Fibroblast of skin of left quadriceps (primary cell): ENCODE measurements around the gene NUTF2.
"Not testable (repeated sequence)": the region's sequence is repeated elsewhere in the genome, so short reads cannot be mapped to it uniquely, and the experiment has no call there.

Experiments used
- DNase-seq, 2 experiments: peaks; one replicate each; pipeline ENCODE4 v3.0.0-alpha.2; 2013; ENCODE audit warnings: low read depth in 2 of 2

NUTF2 gene

DNA sequence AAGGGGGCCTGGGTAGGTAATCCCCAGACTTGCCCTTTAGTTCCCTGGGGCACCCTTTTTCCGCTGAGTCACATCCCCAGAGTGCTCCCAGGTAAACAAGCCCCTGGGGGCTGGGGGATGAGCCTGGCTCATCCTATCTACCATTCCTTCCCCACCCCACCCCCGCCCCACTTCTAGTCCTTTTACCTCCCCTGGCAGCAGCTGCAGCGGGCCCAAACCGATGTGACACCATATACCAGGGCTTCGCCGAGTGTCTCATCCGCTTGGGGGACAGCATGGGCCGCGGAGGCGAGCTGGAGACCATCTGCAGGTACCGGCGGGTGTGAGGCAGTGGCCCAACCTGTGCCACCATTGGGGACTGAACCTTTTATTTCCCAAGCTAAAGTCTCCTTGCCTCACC, 38.8 kb downstream of the NUTF2 start:
- no peak for DNase-seq

DNA sequence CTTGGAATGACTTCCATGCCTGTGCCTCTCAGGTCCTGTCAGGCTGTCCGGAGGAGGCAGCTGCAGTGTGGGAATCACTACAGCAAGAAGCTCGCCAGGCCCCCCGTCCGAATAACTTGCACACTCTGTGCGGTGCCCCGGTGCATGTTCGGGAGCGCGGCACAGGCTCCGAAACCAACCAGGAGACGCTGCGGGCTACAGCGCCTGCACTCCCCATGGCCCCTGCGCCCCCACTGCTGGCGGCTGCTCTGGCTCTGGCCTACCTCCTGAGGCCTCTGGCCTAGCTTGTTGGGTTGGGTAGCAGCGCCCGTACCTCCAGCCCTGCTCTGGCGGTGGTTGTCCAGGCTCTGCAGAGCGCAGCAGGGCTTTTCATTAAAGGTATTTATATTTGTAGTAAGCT, 39.2 kb downstream of the NUTF2 start:
- DNase-seq = no peak

DNA sequence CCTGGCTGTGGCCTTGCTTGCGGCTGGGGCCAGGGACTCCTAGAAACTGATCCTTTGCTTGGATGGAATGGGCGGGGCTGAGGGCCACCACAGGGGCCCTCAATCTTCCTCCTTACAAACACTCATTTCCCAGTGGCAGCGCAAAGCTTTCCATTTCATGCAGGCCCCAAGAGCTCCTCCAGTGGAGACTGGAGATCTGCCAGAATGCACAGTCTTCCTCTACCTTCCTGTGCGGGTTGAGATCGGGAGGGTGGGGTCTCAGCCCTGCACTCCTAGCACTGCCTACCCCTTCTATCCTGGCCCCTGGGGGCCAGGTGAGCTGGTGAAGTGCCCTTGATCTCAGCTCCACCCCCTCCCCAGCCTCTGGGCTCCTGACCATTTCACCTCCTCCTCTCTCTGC, 39.7 kb downstream of the NUTF2 start:
- DNase-seq = no peak

DNA sequence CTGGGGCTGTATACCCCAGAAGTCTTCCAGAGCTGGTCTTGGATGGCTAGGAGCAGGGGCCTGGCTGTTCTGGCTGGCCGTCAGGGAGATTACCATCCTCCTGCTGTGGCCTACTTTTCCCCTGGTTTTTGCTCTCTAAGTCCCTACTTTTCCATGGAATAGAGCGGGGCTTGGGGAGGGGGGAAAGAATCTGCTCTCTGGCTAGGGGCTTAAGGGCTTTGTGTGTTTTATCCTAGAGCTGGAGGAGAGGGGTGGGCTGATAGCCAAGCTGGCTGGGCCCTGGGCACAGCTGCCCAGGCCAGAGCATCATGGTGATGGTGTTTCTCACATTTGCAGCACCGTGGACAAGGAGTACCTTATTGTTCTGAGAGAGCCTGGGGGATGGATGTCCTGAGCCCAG, 41.6 kb downstream of the NUTF2 start:
- DNase-seq = no peak

DNA sequence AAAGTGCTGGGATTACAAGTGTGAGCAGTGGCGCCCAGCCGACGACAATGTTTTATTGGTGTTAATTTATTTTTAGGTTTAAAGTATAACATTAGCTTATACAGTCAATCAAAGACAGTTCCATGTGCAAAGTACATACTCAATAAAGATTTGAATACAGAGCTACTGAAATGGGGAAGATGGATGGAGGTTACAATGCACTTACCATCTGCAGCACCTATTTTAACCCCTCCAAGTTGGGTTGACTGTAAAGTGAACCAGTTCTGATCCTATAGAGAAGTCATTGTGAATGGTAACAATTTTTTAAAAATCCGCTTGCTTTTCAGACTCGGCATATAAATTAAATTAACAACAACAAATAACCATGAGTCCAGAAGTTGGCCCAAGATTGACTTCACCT, 45.6 kb downstream of the NUTF2 start:
- DNase-seq = no peak

DNA sequence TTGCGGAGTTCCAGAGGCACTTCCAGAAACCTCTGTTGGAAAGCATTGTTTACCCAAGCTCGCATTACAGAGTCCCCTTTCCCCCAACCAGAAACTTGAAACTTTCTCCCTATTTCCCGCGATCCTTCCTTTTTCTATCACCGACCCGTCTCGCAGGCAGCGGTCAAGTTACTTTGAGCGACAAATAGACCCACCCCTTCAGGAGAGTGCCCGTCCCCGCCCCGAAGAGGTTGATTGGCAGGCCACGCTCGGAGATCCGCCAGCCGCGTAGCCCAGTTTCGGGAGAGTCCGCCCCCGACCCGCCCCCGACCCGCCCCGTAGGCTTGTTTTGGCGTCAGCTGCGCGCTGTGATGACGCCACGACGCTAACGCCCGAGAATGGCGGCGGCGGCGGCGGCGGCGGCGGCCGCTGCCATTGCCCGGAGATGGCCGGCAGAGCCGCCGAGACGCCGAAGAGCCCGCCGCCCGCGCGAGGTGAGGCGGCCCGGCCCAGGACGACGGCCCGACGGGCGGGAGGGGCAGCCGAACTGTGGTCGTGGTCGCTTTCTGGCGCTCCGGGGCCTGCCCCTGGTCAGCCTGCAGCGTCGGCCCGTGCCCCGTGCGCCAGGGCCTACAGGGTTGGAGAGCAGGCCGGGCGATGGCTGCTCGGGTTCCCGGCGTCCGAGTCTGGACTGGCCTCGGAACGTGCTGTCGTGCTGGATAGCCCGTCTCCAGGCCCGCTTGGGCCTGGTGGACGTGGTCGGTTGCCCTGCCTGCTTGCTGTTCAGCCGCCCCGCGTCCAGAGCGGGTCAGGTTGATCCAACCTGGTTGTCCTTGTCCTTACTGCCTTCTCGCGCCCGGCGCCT, 46.4 kb downstream of the NUTF2 start, which contains the start of gene PSKH1:
PSKH1 (plus strand) TSS at position 356 of the 844 bp plus-strand sequence. CDS start 15,496 bp downstream, outside the sequence.
- DNase-seq = peak; percentile 87

DNA sequence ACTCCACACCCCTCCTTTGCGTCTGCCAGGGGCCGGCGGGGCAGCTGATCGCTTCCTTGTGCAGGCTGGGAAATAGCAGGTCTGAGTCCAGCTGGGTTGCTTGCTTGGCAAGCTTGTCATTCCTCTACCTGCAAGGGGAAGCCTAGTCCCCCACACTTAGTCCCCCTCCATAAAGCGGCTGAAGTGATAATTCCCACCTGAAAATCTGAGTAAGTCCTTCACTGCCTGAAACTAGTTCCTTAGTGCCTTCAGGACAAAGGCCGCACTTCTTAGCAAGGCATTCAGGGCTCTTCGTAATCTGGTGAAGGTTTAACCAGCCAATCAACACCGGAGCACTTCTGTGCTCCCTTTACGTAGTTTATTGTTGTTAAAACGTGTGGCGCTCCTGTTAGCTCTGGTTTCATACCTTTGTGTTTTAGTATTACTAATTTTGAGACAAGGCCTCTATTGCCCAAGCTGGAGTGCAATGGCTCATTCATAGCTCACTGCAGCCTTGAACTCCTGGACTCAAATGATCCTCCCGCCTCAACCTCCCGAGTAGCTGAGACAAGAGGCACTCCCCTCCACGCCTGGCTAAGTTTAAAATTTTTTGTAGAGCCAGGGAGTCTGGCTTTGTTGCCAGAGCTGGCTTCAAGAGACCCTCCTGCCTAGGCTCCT, 47.1 kb downstream of the NUTF2 start:
- no peak for DNase-seq

DNA sequence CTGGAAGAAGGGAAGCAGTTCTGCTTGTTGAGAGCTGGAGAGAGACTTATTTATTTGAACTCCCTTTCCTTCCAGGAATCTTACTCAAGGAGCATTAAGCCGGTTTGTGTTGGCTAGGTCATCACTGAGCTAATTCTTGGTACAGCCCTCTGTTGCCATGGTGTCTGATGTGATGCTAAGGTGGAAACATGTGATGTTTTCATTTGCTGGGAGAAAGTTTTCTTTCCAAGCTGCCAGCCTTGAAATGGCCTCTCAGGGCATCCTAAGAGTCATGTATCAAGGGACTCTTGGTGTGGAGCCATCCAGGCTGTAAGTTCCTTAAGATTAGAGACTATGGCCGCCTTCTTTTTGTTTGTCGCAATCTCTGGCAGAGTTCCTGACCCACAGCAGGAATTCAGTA, 50.5 kb downstream of the NUTF2 start:
- DNase-seq = no peak

DNA sequence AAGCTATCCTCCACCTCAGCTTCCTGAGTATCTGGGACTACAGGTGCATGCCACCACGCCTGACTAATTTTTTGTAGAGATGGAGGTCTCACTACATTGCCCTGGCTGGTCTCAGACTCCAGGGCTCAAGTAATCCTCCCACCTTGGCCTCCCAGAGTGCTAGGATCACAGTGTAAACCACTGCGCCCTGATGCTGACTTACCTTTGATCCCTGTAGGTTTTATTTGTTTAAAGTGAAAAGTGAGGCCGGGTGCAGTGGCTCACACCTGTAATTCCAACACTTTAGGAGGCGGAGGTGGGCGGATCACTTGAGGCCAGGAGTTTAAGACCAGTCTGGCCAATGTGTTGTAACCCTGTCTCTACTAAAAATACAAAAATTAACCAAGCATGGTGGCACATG, 55.0 kb downstream of the NUTF2 start:
- DNase-seq = no peak

DNA sequence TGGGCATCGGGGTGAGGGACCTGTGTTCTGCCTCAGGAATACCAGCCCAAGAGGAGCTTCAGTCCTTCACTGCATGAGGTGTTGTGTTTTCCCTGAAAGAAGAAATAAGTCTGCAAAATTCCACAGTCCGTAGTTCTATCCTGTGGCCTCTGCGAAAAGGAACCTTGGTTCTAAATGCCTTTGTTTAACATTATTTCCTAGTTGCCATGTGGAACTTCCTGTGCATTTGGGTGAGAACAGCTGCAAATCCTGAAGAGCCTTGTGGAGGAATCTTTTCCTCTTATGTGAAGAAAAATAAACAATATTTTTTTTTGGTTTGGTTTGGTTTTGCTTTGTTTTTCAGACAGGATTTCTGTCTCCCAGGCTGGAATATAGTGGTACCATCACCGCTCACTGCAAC, 56.1 kb downstream of the NUTF2 start:
- no peak for DNase-seq

DNA sequence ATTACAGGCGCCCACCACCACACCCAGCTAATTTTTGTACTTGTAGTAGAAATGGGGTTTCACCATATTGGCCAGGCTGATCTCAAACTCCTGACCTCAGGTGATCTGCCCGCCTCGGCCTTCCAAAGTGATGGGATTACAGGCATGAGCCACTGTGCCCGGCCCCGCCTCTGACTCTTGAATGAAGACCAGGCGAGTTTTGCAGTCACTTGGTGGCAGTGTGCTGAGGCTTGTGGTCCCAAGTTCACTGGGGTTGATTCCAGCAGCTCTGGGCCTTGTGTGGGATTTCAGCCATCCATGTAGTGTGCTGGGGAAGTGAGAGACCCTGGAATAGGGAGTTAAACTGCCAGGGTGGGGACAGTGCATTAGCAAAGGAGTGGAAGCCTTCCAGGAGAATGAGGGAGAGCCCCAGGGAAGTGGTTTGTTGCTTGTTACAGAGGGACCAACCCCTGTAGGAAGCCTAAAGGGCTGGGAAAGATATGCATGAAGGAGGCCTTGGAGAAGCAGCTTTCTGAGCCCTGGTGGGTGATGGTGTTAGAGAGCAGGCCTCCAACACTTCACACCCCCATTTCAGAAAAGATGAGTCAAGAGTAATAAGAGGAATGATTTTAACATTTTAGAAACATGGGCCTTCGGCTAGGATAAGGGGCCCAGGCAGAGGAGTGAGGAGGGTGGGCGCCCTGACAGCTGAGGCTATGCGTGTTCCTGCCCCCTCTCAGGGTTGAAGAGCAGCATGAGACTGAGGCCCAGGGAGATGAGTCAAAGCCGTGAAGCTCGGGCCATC, 60.9 kb downstream of the NUTF2 start:
- DNase-seq = no peak

DNA sequence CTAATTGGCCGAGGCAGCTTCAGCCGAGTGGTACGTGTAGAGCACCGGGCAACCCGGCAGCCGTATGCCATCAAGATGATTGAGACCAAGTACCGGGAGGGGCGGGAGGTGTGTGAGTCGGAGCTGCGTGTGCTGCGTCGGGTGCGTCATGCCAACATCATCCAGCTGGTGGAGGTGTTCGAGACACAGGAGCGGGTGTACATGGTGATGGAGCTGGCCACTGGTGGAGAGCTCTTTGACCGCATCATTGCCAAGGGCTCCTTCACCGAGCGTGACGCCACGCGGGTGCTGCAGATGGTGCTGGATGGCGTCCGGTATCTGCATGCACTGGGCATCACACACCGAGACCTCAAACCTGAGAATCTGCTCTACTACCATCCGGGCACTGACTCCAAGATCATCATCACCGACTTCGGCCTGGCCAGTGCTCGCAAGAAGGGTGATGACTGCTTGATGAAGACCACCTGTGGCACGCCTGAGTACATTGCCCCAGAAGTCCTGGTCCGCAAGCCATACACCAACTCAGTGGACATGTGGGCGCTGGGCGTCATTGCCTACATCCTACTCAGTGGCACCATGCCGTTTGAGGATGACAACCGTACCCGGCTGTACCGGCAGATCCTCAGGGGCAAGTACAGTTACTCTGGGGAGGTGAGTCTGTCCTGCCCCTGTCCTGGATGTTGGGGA, 62.5 kb downstream of the NUTF2 start:
- DNase-seq = no peak

DNA sequence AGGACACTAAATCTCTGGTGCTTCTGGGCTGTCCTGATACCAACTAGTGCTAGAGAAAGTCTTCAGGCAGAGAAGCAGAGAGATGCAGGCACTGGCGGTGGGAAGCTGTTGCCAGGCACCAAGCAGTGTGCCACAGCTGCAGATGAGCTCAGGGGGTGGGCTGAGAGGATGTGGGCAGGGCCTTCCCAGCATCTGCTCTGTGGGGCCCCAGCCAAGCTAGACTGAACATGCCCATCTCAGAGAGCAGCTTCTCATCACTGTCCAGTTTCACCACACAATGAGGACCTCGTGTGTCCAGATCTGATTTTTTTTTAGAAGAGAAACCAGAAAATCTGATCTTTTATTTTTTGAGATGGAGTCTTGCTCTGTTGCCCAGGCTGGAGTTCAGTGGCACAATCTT, 63.4 kb downstream of the NUTF2 start:
- DNase-seq = no peak

DNA sequence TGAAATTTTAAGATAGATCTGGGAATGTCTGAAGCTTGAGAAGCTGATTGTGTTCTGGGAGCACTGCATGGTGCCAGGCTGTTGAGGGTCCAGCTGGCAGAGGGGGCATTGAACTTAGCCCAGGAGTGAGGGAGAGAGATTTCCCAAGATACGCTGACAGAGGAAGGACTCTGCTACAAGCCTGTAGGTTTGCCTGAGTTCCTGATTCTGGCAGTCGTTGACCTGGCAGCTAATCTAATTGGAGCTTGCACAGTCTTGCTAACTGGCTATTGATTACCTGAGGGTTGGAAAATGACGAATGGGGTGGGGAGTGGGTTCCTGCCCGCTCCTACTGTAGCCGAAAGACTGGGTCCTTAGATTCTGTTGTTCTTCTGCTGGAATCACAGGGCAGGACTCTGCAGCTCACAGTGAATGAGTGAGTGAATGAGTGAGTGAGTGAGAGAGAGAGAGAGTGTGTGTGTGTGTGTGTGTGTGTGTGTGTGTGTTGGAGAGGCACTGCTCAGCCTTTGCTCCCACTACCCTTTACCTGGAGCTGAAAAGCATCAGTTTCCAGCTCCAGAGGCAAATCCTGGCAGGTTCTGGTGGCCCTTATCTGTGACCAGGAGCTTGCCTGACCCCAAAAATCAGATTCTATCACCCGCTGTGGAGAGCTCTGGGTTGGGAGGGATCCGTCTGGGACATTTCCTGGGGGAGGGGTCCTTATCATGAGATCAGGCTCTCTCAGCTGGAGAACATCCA, 68.2 kb downstream of the NUTF2 start:
- DNase-seq = no peak

DNA sequence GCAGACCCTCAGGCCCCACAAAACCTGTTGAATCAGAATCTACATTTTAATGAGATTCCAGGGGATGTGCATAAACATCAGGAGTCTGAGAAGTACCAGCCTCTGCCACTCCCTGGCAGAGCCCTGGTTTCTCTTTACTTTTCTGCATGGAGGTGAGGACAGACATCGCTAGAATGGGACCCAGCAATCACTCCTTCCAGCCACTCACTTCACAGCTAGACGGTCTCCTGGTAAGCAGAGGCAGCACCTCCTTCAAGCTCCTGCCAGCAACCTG, 68.7 kb downstream of the NUTF2 start:
- DNase-seq = not testable (repeated sequence)

DNA sequence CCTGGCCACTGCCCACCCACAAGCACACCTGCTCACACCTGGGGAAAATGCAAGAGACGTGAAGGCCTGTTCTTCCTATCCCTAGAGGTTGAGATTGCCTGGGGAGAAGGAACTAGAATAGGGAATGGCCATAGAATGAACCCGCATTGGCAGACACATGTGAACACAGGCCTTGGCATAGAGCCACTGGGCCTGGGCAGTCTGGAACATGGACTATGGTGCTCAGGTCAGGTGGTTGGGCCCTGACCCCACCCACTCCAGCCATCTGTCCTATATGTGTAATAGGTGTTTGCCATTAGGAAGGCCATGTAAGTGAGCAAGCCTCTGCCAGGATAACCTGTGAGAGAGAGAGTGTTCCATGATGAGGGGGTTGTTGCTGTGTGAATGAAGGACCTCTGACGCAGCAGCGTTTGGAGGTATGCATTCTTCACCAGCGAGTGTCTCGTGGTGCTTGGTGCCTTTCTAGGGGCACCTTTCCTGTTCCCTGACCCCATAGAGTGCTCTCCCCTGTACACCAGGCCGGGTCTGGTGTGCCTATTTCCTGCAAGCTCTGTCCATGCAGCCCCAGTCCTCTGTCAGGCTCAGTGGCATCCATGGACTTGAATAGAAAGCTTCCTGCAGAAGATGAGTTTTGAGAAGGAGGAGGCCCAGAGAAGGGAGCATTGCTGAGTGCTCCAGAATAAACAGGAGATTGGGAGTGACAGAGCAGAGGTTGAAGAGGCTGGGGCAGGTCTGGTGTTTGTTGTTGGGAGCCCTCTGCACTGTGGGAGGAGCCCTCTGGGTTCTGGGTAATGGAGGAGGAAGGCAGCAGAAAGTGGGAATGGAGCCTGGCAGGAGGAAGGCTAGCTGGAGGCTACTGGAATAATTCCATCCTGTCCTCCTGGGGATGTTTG, 69.3 kb downstream of the NUTF2 start:
- DNase-seq = no peak

DNA sequence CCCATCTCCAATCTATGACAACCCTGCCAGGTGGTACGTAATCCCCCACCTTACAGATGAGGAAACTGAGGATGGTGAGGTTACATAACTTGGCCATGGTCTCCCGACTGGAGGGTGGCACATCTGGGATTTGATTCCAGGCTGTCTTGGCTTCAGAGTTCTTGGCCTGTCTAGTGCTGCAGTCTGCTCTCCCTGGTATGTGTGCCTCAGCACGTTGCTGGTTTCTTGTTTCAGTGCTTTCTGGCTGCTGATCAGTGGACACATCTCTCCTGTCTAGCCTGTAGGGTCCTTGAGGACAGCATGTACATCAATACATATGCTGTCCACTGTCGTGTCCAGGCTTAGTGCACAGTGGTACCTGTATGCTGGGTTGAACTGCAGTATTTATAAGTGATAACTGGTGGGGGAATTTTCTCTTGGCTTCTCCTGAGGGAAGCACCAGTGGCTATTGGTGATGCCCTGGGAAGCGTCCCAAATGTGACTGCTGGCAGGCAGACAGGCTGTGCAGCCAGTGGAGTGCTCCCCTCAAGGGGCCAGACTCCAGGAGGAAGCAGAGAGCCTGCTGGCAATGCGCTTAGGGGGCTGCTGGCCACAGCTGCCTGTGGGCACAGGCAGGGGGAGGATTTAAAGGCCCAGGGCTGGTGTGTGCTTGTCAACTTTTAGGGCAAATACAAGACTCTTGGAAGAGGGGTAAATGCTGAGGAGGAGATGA, 70.6 kb downstream of the NUTF2 start:
- no peak for DNase-seq

DNA sequence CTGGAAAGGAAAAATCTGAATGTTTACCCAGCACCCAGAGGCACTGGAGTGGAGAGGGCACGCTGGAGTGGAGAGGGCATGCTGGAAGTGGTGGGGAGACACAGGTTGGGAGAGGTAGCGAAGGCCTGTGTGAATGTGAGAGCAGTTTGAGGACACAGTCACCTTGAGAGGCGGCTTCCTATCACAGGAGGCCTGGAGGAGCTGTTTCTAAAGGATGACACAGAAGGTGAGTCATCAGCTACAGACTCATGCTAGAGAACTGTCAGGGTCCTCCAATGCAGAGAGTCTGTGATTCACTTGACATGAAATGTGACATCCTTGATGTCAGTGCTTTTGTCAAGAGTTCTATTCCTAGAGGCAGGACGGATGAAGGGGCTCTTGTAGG, 71.1 kb downstream of the NUTF2 start:
- DNase-seq = peak in 1 of 2 experiments; percentile 36

DNA sequence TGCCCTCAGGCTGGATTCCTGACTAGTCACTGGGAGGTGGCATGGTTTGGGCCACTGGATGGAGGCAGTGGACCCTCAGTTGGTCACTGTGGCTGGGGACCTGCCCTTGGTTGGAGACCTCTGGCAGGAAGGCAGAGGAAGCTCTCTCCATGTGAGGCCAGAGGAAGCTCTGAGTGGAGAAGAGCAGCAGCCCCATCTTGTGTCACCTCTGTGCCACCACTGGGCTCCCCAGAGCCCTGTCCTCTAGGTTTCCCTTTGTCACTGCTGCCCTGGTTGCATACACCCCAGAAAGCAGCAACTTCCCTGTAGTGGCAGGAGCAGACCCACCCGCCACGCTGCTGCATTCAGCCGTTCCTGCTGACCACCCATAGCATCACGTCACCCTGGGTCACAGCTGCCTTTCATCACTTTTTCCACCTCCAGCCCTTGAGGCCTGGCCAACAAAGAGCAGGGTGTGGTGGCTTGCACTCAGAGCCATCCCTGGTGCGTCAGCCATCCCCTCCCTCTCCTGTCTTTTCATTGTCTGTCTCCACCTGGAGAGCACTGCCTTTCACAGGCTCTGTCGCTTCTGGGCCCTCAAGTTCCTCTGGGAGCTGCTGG, 73.0 kb downstream of the NUTF2 start:
- no peak for DNase-seq
